Endothelial cell of umbilical vein (primary cell): ENCODE results near the gene METTL9.

Experiments used
- EZH2 ChIP-seq: IDR thresholded peaks from 2 replicates; pipeline ENCODE4 v1.6.1; 2012; ENCODE audit warnings: borderline replicate concordance, low read depth, mild to moderate bottlenecking, moderate library complexity, low read length, inconsistent platforms; ENCODE audit not compliant: severe bottlenecking
- GATA2 ChIP-seq: IDR thresholded peaks from 2 replicates; pipeline ENCODE4 v1.7.0; 2011; ENCODE audit warnings: low read depth, mild to moderate bottlenecking, moderate library complexity, mixed read lengths, low read length; ENCODE audit not compliant: insufficient read length, insufficient read depth
- POLR2A ChIP-seq: IDR thresholded peaks from 2 replicates; pipeline ENCODE4 v1.6.1; 2012; ENCODE audit warnings: low read depth, mild to moderate bottlenecking, control low read depth, low read length
- POLR2AphosphoS5 ChIP-seq: IDR thresholded peaks from 2 replicates; pipeline ENCODE4 v1.6.1; 2012; ENCODE audit warnings: low read depth, mild to moderate bottlenecking, control low read depth, low read length, moderate library complexity; ENCODE audit not compliant: insufficient read depth
- TF ChIP-seq, protein P1 (sequence below), 2 donors: IDR thresholded peaks; 1 replicate in 1 of 2; 2 replicates in 1 of 2; pipeline ENCODE4 v1.5.1; 2011; ENCODE audit warnings: low read length in 2 of 2, mild to moderate bottlenecking in 2 of 2, moderate library complexity in 2 of 2, control low read depth in 1 of 2, inconsistent platforms in 1 of 2, low read depth in 1 of 2; ENCODE audit not compliant: insufficient read depth in 1 of 2; ENCODE audit errors: extremely low read depth in 1 of 2
- TF ChIP-seq, protein P2 (sequence below): IDR thresholded peaks from 2 replicates; pipeline ENCODE4 v1.6.1; 2011; ENCODE audit not compliant: insufficient read depth, insufficient read length

DNA sequence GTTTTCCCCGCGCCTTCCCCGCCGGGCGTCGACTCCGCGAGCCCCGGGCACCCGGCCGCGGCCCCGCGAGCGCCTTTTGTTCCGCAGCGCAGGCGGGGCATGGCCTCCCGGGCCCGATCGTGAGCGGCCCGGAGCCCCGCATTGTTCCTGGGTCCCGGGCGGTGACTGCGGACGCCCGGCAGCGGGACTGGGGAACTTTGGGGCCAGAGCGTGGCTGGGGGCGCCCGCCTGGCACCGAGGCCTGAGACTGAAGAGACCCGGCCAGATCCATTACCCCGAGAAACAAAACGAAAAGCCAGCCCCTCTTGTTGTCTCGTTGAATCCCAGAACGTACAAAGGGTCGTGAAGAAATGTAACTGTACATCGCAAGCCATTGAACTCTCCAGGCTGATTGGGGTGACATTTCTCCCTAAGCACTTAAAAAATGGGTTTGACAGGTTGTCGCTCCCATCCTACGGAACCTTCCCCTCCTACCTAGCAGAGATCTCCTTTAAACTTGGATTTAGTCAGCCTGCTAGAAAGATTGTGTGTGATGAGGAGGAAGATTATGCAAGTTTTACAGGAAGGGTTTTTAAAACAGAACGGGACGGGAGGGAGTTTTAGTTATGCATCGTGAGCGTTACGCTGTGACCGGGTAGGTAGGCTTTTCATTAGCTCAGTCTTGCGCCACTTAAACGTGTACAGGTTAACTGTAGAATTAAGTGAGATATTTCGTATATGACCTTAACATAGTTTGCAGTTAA, 825 bp downstream of the METTL9 start:
- TF ChIP-seq, protein P1, sequence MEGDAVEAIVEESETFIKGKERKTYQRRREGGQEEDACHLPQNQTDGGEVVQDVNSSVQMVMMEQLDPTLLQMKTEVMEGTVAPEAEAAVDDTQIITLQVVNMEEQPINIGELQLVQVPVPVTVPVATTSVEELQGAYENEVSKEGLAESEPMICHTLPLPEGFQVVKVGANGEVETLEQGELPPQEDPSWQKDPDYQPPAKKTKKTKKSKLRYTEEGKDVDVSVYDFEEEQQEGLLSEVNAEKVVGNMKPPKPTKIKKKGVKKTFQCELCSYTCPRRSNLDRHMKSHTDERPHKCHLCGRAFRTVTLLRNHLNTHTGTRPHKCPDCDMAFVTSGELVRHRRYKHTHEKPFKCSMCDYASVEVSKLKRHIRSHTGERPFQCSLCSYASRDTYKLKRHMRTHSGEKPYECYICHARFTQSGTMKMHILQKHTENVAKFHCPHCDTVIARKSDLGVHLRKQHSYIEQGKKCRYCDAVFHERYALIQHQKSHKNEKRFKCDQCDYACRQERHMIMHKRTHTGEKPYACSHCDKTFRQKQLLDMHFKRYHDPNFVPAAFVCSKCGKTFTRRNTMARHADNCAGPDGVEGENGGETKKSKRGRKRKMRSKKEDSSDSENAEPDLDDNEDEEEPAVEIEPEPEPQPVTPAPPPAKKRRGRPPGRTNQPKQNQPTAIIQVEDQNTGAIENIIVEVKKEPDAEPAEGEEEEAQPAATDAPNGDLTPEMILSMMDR (IDR thresholded peaks at IDR 0.05; ENCODE audit: extremely low read depth in 1 of 2, insufficient read depth in 1 of 2, low read depth in 1 of 2, low read length in 2 of 2) = no peak
- no peak for TF ChIP-seq GATA2
- TF ChIP-seq EZH2 = no peak
- TF ChIP-seq, protein P2, sequence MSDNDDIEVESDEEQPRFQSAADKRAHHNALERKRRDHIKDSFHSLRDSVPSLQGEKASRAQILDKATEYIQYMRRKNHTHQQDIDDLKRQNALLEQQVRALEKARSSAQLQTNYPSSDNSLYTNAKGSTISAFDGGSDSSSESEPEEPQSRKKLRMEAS = no peak
- no peak for TF ChIP-seq POLR2A
- no peak for TF ChIP-seq POLR2AphosphoS5
